NCI-H2227 (cell line): Measurements from ENCODE around the gene TMEM145.
"Not testable (repeated sequence)": the region's sequence is repeated elsewhere in the genome, so short reads cannot be mapped to it uniquely, and the experiment has no call there.

Experiments used
- DNase-seq: peaks from one replicate; lab custom pipeline; 2025; ENCODE audit not compliant: unreplicated experiment; lab: John Stamatoyannopoulos, UW

Gene TMEM145

DNA sequence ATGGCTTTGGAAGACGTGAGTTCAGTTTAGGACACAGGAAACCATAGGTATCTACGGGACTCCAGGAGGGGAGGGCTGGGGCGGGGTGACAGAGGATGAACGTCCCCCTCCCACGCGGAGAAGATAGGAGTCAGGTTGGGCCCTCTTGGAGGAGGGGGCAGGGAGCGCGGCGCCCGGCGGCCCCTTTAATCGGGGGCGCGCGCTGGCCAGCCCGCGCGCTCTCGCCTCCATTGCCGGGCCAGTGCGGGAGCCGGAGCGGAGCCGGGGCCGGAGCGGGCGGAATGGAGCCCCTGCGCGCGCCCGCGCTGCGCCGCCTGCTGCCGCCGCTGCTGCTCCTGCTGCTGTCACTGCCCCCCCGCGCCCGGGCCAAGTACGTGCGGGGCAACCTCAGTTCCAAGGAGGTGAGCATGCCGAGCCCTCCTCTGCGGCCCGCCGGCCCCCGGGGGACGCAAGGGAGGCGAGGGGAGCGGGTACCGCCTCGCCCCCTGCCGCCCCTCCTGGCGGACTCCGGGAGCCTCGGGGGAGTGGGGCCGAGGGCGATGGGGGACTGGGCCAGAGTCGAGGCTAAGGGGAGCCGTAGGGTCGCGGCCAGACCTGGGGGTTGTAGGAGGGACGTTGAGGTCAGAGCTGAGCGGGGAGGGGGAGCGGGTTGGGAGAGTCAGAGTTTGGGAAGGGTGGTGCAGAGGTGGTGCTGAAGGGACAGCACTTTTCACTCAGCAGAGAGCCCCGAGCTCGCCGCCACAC, at the start of gene TMEM145:
TMEM145 (plus strand) TSS at position 214 of the 744 bp plus-strand sequence; CDS start at position 282, 68 bp downstream.
- DNase-seq: peak; percentile 93

GRCh38 chr19:42266105-42266504, 47.0 kb upstream of the TMEM145 start:
- DNase-seq: not testable (repeated sequence)

DNA sequence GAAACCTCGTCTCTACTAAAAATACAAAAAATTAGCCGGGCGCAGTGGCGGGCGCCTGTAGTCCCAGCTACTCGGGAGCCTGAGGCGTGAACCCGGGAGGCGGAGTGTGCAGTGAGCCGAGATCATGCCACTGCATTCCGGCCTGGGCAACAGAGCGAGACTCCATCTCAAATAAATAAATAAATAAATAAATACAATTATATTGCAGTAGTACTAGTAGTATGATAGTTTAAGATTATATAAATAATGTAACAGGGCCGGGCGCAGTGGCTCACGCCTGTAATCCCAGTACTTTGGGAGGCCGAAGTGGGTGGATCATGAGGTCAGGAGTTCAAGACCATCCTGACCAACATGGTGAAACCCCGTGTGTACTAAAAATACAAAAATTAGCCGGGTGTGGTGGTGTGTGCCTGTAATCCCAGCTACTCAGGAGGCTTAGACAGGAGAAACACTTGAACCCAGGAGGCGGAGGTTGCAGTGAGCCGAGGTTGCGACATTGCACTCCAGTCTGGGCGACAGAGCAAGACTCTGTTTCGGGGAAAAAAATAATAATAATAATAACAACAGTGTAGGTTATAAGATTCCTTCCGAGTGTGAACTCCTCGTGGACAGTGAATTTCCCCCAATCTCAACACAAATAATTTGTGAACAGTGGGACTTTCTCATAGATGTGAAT, 46.0 kb upstream of the TMEM145 start:
- DNase-seq: not testable (repeated sequence)

DNA sequence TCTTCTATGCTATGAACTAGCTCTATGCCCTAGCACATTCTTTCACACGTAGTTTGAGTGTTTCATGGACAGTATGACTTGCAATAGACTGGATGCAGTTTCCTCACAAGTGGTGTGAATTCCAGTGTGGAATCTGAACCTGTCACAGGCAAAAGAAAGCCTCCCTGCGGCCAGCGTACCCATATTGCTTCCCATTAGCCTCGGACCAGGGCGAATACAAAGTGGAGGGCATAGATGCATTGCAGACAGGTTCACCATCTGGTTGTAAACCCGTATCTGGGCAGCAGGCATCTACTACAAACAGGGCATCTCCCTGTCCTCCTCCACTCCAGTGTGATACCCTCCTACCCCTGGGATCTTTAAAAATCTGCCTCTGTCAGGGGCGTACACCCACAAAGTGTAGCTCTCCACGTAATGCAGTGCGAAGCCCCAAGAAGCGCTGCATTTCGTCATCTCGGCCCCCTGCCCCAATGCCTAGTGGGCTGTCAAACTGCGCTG, 45.4 kb upstream of the TMEM145 start:
- no peak for DNase-seq

DNA sequence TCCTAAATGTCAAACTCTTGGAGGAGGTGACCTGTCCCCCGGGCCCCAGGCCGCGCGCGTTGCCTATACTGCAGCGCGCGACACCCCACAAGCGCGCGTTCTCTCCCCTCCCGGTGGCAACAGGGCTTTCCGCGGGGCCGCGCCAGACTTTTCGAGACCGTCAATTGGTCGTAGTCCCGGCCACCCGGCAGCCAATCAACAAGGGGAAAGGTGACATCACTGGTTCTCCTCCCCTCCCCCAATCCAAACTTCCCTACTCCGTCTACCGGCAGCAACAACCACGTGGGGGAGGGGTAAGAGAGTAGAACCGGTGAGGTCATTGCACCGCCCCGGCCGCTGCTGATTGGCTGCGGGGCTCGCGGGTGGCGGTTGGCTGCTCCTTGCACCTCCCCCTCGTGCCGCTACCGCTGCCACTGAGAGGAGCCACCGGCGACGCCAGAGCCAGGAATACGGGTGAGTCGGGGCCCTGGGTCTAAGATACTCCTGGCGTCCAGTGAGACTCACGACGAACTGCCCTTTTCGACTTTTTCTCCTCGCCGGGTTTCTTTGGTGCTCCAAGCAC, 44.9 kb upstream of the TMEM145 start:
- DNase-seq: peak; percentile 100

DNA sequence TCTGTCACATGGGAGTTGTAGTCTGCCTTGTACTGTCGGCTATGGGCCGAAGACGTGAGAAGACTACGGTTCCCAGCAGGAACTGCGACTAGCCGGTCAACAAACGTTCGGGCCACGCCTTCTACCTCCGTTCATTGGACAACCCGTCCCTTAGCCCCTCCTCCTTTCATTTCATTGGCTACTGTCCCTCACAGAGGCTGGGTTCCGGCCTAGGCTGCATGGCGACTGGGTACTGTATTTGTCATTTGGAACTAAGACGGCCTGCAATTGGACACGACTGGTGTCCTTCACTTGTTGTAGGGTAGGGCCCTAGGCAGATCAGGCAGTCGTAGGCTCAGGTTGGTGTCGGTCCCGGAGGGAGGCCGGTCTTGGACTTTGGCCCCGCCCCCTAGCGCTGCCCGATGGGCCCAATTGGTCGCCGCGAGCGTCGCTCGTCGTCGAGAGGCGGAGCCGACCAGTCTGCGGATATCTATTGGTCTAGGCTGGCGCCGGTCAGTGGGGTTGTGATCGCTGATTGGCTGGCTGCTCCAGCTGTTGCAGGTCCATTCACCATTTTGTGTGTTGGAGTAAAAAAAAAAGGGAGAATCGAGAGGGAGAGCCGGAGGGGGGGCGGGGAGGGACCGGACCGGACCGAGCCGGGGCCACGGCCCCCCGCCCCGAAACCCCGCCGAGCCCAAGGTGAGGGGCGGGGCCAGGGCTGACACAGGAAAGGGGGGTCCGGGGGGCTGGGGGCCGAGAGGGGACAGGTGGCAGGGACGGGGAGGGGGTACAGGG, 44.2 kb upstream of the TMEM145 start, which contains the start of gene CIC:
CIC (plus strand) TSS at position 549 of the 774 bp plus-strand sequence. CDS start 2,532 bp downstream, outside the sequence.
- DNase-seq: peak; percentile 100

- no peak for DNase-seq
Measured at GRCh38 chr19:42269478-42270345, 43.4 kb upstream of the TMEM145 start.

GRCh38 chr19:42270346-42271044, 42.6 kb upstream of the TMEM145 start:
- DNase-seq: peak; percentile 53

DNA sequence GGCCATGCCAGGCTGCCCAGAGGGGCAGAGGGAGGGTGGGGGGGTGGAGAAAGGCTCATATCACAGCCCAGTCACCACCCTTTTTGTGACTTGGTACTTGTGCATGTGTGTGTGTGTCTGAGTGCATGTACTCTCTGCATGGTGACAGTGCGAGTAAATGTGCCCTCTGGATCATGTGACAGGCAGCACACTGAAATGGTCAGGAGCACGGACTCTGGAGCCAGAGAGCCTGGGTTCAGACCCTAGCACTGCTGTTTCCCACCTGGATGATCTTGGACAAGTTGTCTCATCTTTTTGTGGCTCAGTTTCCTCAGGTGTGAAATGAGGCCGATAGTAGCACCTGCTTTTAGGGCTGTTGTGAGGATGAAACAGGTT, 42.1 kb upstream of the TMEM145 start:
- no peak for DNase-seq

GRCh38 chr19:42271861-42272534, 41.1 kb upstream of the TMEM145 start:
- no peak for DNase-seq

DNA sequence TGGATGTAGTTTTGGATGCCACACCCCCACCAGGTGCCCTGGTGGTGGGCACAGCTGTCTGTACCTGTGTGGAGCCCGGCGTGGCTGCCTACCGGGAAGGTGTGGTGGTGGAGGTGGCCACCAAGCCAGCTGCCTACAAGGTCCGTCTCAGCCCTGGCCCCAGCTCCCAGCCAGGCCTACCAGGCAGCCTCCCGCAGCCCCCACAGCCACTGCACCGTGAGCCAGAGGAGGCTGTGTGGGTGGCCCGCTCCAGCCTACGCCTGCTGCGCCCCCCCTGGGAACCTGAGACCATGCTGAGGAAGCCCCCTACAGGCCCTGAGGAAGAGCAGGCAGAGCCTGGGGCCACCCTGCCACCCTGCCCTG, 40.6 kb upstream of the TMEM145 start:
- DNase-seq: no peak

DNA sequence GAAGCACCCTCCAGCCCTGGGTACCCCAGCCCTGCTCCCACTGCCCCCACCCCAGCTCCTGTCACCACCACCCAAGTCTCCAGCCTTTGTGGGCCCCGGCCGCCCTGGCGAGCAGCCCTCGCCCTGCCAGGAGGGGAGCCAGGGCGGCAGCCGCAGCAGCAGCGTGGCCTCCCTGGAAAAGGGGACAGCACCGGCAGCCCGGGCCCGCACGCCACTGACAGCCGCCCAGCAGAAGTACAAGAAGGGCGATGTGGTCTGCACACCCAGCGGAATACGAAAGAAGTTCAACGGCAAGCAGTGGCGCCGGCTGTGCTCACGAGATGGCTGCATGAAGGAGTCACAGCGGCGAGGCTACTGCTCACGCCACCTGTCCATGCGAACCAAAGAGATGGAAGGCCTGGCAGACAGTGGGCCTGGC, 40.1 kb upstream of the TMEM145 start:
- DNase-seq: no peak

GRCh38 chr19:42273407-42274064, 39.6 kb upstream of the TMEM145 start:
- DNase-seq: no peak

GRCh38 chr19:42274065-42274682, 38.9 kb upstream of the TMEM145 start:
- DNase-seq: no peak

DNA sequence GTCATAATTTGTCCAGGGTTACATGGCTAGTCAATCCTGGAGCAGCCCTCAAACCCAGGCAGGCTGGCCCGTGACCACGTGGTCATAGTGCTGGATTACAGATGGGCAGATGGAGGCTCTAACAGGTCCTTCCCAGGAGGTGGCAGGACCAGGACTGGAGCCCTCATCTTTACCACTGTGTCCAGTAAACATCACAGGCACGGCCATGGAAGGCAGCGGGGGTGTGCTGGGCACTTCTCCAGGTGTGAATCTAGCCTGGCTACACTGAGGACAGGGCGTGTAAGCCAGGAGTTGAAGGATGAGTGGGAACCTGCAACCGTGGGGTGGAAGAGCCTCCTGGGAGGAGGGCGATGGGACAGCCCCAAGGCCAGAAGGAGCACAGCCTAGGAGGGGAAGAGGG, 38.0 kb upstream of the TMEM145 start:
- no peak for DNase-seq

DNA sequence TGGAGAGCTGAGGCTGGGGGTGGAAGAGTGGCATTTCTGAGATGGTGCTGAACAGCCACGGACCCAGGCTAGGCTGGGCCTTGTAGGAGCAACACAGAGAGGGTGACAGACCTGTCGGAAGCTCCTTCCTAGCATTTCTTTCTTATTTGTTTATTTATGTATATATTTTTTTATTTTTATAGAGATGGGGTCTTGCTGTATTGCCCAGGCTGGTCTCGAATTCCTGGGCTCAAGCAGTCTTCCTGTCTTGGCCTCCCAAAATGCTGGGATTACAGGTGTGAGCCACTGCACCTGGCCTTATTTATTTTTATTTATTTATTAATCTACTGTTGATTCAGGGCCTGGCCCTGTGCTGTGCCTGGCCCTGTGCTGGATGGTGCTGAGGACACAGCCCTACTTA, 37.6 kb upstream of the TMEM145 start:
- DNase-seq: no peak

DNA sequence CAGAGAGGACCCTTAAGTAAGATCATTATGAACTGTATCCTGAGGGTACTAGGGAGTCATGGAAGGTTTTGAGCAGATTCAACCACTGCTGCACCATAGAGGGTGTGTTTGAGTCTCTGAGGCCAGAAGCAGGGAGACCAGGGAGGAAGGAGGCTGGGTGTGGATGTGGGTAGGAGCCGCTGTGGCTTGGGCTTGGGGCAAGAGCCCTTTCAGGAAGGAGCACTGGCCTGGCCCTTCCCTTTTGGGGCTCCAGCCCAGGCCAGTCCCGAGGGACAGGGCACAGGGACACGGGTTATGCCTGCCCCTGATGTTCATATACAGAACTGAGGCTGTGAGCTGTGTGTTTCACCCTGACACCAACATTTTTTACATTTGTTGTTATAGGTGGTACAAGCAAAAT, 36.8 kb upstream of the TMEM145 start:
- DNase-seq: no peak

GRCh38 chr19:42276821-42277220, 36.3 kb upstream of the TMEM145 start:
- no peak for DNase-seq
